ENCODE data around the gene MAPRE3. TPM values are rescaled to one million over a fixed set of nuclear protein-coding genes. Genes with fewer than 3 reads are reported as not detected.

The MAPRE3 gene
- total and polyA plus RNA-seq, 9 of the 15 experiments (the other 6 are each of a cell fraction or from before 2014, with no cell fraction given), result 0.70 to 43.2 (median 12.6) TPM

DNA sequence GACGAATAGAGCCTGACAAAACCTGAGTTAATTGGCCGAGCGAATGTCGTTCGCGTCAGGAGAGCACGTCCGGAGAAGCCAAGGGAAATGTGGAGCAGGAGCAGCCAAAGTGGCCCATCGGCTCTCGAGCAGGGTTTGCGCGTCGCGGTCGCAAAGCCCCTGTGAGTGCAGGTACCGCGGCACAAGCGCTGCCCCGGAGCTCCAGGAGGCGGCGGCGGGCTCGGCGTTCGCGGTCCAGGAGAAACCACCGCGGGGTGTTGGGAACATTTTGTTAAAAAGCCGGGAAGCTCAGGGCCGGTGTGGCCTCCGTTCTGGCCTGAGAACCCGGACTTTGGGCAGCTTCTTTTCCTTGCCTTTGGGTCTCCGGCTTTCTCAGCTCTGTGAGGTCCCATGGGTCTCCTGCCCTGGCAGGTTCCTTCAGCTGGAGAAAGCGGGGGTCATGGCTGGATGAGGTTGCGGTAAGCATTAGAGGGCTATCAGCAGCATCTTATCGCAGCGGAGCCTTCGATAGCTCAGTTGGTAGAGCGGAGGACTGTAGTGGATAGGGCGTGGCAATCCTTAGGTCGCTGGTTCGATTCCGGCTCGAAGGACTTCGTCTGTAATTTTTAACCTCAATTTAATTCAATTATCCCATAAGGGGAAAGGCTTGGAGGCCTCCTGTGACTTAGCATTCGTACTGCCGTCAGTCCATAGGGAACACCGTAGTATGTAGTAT, 80.0 kb downstream of the MAPRE3 start (continued):
- TF ChIP-seq, protein P1, sequence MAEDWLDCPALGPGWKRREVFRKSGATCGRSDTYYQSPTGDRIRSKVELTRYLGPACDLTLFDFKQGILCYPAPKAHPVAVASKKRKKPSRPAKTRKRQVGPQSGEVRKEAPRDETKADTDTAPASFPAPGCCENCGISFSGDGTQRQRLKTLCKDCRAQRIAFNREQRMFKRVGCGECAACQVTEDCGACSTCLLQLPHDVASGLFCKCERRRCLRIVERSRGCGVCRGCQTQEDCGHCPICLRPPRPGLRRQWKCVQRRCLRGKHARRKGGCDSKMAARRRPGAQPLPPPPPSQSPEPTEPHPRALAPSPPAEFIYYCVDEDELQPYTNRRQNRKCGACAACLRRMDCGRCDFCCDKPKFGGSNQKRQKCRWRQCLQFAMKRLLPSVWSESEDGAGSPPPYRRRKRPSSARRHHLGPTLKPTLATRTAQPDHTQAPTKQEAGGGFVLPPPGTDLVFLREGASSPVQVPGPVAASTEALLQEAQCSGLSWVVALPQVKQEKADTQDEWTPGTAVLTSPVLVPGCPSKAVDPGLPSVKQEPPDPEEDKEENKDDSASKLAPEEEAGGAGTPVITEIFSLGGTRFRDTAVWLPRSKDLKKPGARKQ (CRISPR knock-in tag; IDR thresholded peaks at IDR 0.05), result no peak
- TF ChIP-seq, protein P2, sequence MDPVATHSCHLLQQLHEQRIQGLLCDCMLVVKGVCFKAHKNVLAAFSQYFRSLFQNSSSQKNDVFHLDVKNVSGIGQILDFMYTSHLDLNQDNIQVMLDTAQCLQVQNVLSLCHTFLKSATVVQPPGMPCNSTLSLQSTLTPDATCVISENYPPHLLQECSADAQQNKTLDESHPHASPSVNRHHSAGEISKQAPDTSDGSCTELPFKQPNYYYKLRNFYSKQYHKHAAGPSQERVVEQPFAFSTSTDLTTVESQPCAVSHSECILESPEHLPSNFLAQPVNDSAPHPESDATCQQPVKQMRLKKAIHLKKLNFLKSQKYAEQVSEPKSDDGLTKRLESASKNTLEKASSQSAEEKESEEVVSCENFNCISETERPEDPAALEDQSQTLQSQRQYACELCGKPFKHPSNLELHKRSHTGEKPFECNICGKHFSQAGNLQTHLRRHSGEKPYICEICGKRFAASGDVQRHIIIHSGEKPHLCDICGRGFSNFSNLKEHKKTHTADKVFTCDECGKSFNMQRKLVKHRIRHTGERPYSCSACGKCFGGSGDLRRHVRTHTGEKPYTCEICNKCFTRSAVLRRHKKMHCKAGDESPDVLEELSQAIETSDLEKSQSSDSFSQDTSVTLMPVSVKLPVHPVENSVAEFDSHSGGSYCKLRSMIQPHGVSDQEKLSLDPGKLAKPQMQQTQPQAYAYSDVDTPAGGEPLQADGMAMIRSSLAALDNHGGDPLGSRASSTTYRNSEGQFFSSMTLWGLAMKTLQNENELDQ (CRISPR knock-in tag; IDR thresholded peaks at IDR 0.05; ENCODE audit: borderline replicate concordance), result no peak
- TF ChIP-seq ZNF79 (CRISPR knock-in tag; IDR thresholded peaks at IDR 0.05; ENCODE audit: low read depth) (no peak), POU5F1 (IDR thresholded peaks at IDR 0.05; ENCODE audit: borderline replicate concordance, low read depth, low read length, partially characterized antibody) (no peak), RBM39 (optimal IDR thresholded peaks at IDR 0.05; ENCODE audit: low read depth, low read length) (no peak), MEIS2 (IDR thresholded peaks at IDR 0.05; ENCODE audit: partially characterized antibody) (no peak), TRIM24 (IDR thresholded peaks at IDR 0.05) (no peak), SMAD1 (IDR thresholded peaks at IDR 0.05; ENCODE audit: low read depth, low read length, partially characterized antibody) (no peak), ESRRB (CRISPR knock-in tag; IDR thresholded peaks at IDR 0.05; ENCODE audit: borderline replicate concordance) (0 out of 2 replicates have a peak, but pooled peaks have one; percentile 80), HDAC1 (IDR thresholded peaks at IDR 0.05) (peak in 1 of 2 experiments; percentile 76; a peak in 1 of 4 replicates), NCOA2 (IDR thresholded peaks at IDR 0.05; ENCODE audit: partially characterized antibody in 2 of 2) (peak in 1 of 2 experiments; percentile 52), STAT5A (IDR thresholded peaks at IDR 0.05; ENCODE audit: borderline replicate concordance, low read length) (no peak; the same call in 1 of the 2 replicates), HIVEP1 (CRISPR knock-in tag; IDR thresholded peaks at IDR 0.05) (no peak), RBM25 (IDR thresholded peaks at IDR 0.05; ENCODE audit: low read depth, low read length, severe bottlenecking) (no peak), CEBPG (CRISPR knock-in tag; IDR thresholded peaks at IDR 0.05) (no peak), CEBPG (tag; conservative IDR thresholded peaks at IDR 0.05 in 1 of 2, IDR thresholded peaks at IDR 0.05 in 1 of 2) (no peak), ASH1L (IDR thresholded peaks at IDR 0.05; ENCODE audit: borderline replicate concordance, low read depth, partially characterized antibody) (no peak), PHTF2 (CRISPR knock-in tag; IDR thresholded peaks at IDR 0.05) (0 out of 2 replicates have a peak, but pooled peaks have one; percentile 59), ZNF239 (CRISPR knock-in tag; IDR thresholded peaks at IDR 0.05) (no peak), HOXB6 (CRISPR knock-in tag; IDR thresholded peaks at IDR 0.05; ENCODE audit: borderline replicate concordance) (no peak), U2AF2 (optimal IDR thresholded peaks at IDR 0.05; ENCODE audit: low read depth, low read length) (no peak)
- TF ChIP-seq, protein P3, sequence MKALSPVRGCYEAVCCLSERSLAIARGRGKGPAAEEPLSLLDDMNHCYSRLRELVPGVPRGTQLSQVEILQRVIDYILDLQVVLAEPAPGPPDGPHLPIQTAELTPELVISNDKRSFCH (CRISPR knock-in tag; IDR thresholded peaks at IDR 0.05), result no peak
- TF ChIP-seq, protein P3 (tag; IDR thresholded peaks at IDR 0.05), result no peak; the same call in 1 of the 2 replicates

All from K562 (cell line).